ENCODE data around the gene JADE1.

JADE1 gene

GRCh38 chr4:128866691-128867090 lies 57.2 kb downstream of the JADE1 start:
- Mint-ChIP-seq H3K36me3 (peaks cover 6% of the 10 kb centered on the region), H3K27ac (no peak overlapping the region), H3K27me3 (no peaks in the 10 kb centered on the region), H3K4me3 (no peak overlapping the region), H3K4me1 (ENCODE audit: low read depth) (peaks cover 23% of the 10 kb centered on the region), H3K9me3 (ENCODE audit: low read depth) (no peaks in the 10 kb centered on the region)

- H3K27ac Mint-ChIP-seq: no peak overlapping the region
- no peaks in the 10 kb centered on the region for H3K9me3 Mint-ChIP-seq (ENCODE audit: low read depth)
- H3K27me3 Mint-ChIP-seq: no peaks in the 10 kb centered on the region
- H3K4me1 Mint-ChIP-seq (ENCODE audit: low read depth): peaks cover 3% of the 10 kb centered on the region
- peaks cover 3% of the 10 kb centered on the region for H3K36me3 Mint-ChIP-seq
- no peak overlapping the region for H3K4me3 Mint-ChIP-seq
Measured at GRCh38 chr4:128868758-128869157, 59.3 kb downstream of the JADE1 start.

- H3K27ac Mint-ChIP-seq: peak overlapping the region; percentile 47
- H3K36me3 Mint-ChIP-seq: peaks cover 3% of the 10 kb centered on the region
Measured at GRCh38 chr4:128869776-128870509, 60.4 kb downstream of the JADE1 start.

GRCh38 chr4:128871948-128872347 lies 62.4 kb downstream of the JADE1 start:
- no peaks in the 10 kb centered on the region for H3K4me1 Mint-ChIP-seq (ENCODE audit: low read depth)
- peaks cover 5% of the 10 kb centered on the region for H3K36me3 Mint-ChIP-seq
- no peak overlapping the region for H3K27ac Mint-ChIP-seq
- H3K27me3 Mint-ChIP-seq: no peaks in the 10 kb centered on the region
- no peaks in the 10 kb centered on the region for H3K9me3 Mint-ChIP-seq (ENCODE audit: low read depth)
- no peak overlapping the region for H3K4me3 Mint-ChIP-seq

More at GRCh38 chr4:128869776-128870509, 60.4 kb downstream of the JADE1 start:
- Mint-ChIP-seq H3K9me3 (ENCODE audit: low read depth) (no peaks in the 10 kb centered on the region), H3K27me3 (no peaks in the 10 kb centered on the region), H3K4me1 (ENCODE audit: low read depth) (peaks cover 2% of the 10 kb centered on the region), H3K4me3 (no peak overlapping the region)

GRCh38 chr4:128876200-128876599 lies 66.7 kb downstream of the JADE1 start:
- H3K4me1 Mint-ChIP-seq (ENCODE audit: low read depth): no peaks in the 10 kb centered on the region
- H3K27ac Mint-ChIP-seq: peak overlapping the region; percentile 16
- H3K27me3 Mint-ChIP-seq: no peaks in the 10 kb centered on the region
- no peak overlapping the region for H3K4me3 Mint-ChIP-seq
- peaks cover 2% of the 10 kb centered on the region for H3K36me3 Mint-ChIP-seq
- H3K9me3 Mint-ChIP-seq (ENCODE audit: low read depth): no peaks in the 10 kb centered on the region

- H3K9me3 Mint-ChIP-seq (ENCODE audit: low read depth): no peaks in the 10 kb centered on the region
- H3K27me3 Mint-ChIP-seq: no peaks in the 10 kb centered on the region
- no peaks in the 10 kb centered on the region for H3K4me1 Mint-ChIP-seq (ENCODE audit: low read depth)
- H3K36me3 Mint-ChIP-seq: peaks cover 6% of the 10 kb centered on the region
- no peak overlapping the region for H3K27ac Mint-ChIP-seq
- H3K4me3 Mint-ChIP-seq: no peak overlapping the region
Measured at GRCh38 chr4:128877934-128878333, 68.4 kb downstream of the JADE1 start.

GRCh38 chr4:128879283-128879682 lies 69.8 kb downstream of the JADE1 start:
- Mint-ChIP-seq H3K27me3 (no peaks in the 10 kb centered on the region), H3K9me3 (ENCODE audit: low read depth) (no peaks in the 10 kb centered on the region), H3K27ac (no peak overlapping the region), H3K36me3 (peaks cover 6% of the 10 kb centered on the region), H3K4me1 (ENCODE audit: low read depth) (no peaks in the 10 kb centered on the region), H3K4me3 (no peak overlapping the region)

- Mint-ChIP-seq H3K27ac (no peak overlapping the region), H3K9me3 (ENCODE audit: low read depth) (no peaks in the 10 kb centered on the region)
Measured at GRCh38 chr4:128879971-128880370, 70.5 kb downstream of the JADE1 start.

GRCh38 chr4:128880662-128881061 lies 71.2 kb downstream of the JADE1 start:
- Mint-ChIP-seq H3K4me1 (ENCODE audit: low read depth) (no peaks in the 10 kb centered on the region), H3K27me3 (no peaks in the 10 kb centered on the region), H3K36me3 (peaks cover 6% of the 10 kb centered on the region), H3K9me3 (ENCODE audit: low read depth) (no peaks in the 10 kb centered on the region), H3K4me3 (no peak overlapping the region), H3K27ac (no peak overlapping the region)

More at GRCh38 chr4:128879971-128880370, 70.5 kb downstream of the JADE1 start:
- H3K4me3 Mint-ChIP-seq: no peak overlapping the region
- H3K4me1 Mint-ChIP-seq (ENCODE audit: low read depth): no peaks in the 10 kb centered on the region
- no peaks in the 10 kb centered on the region for H3K27me3 Mint-ChIP-seq
- peaks cover 6% of the 10 kb centered on the region for H3K36me3 Mint-ChIP-seq

- H3K36me3 Mint-ChIP-seq: peaks cover 24% of the 10 kb centered on the region
- H3K27ac Mint-ChIP-seq: no peak overlapping the region
- no peaks in the 10 kb centered on the region for H3K4me1 Mint-ChIP-seq (ENCODE audit: low read depth)
- H3K27me3 Mint-ChIP-seq: no peaks in the 10 kb centered on the region
- no peaks in the 10 kb centered on the region for H3K9me3 Mint-ChIP-seq (ENCODE audit: low read depth)
- H3K4me3 Mint-ChIP-seq: no peak overlapping the region
Measured at GRCh38 chr4:128904821-128905220, 95.3 kb downstream of the JADE1 start.

- Mint-ChIP-seq H3K4me1 (ENCODE audit: low read depth) (no peaks in the 10 kb centered on the region), H3K36me3 (peaks cover 21% of the 10 kb centered on the region), H3K27ac (no peak overlapping the region), H3K9me3 (ENCODE audit: low read depth) (no peaks in the 10 kb centered on the region), H3K27me3 (no peaks in the 10 kb centered on the region), H3K4me3 (no peak overlapping the region)
Measured at GRCh38 chr4:128906581-128906980, 97.1 kb downstream of the JADE1 start.

GRCh38 chr4:128907981-128908380 lies 98.5 kb downstream of the JADE1 start:
- Mint-ChIP-seq H3K4me1 (ENCODE audit: low read depth) (no peaks in the 10 kb centered on the region), H3K9me3 (ENCODE audit: low read depth) (no peaks in the 10 kb centered on the region), H3K36me3 (peaks cover 13% of the 10 kb centered on the region), H3K4me3 (no peak overlapping the region), H3K27me3 (no peaks in the 10 kb centered on the region), H3K27ac (no peak overlapping the region)

GRCh38 chr4:128908735-128909134 lies 99.2 kb downstream of the JADE1 start:
- no peak overlapping the region for H3K4me3 Mint-ChIP-seq
- no peaks in the 10 kb centered on the region for H3K9me3 Mint-ChIP-seq (ENCODE audit: low read depth)
- peaks cover 18% of the 10 kb centered on the region for H3K36me3 Mint-ChIP-seq
- no peak overlapping the region for H3K27ac Mint-ChIP-seq
- H3K4me1 Mint-ChIP-seq (ENCODE audit: low read depth): no peaks in the 10 kb centered on the region
- H3K27me3 Mint-ChIP-seq: no peaks in the 10 kb centered on the region

- H3K4me1 Mint-ChIP-seq (ENCODE audit: low read depth): peaks cover 8% of the 10 kb centered on the region
- no peak overlapping the region for H3K27ac Mint-ChIP-seq
- no peak overlapping the region for H3K4me3 Mint-ChIP-seq
- peaks cover 12% of the 10 kb centered on the region for H3K36me3 Mint-ChIP-seq
- no peaks in the 10 kb centered on the region for H3K27me3 Mint-ChIP-seq
- H3K9me3 Mint-ChIP-seq (ENCODE audit: low read depth): no peaks in the 10 kb centered on the region
Measured at GRCh38 chr4:128913228-128913627, 103.7 kb downstream of the JADE1 start.

- H3K9me3 Mint-ChIP-seq (ENCODE audit: low read depth): no peaks in the 10 kb centered on the region
Measured at GRCh38 chr4:128915544-128915943, 106.0 kb downstream of the JADE1 start.

GRCh38 chr4:128916832-128917231 lies 107.3 kb downstream of the JADE1 start:
- no peak overlapping the region for H3K27ac Mint-ChIP-seq
- no peaks in the 10 kb centered on the region for H3K27me3 Mint-ChIP-seq

More at GRCh38 chr4:128915544-128915943, 106.0 kb downstream of the JADE1 start:
- Mint-ChIP-seq H3K36me3 (peaks cover 10% of the 10 kb centered on the region), H3K27me3 (no peaks in the 10 kb centered on the region), H3K27ac (no peak overlapping the region), H3K4me1 (ENCODE audit: low read depth) (peaks cover 22% of the 10 kb centered on the region), H3K4me3 (no peak overlapping the region)

More at GRCh38 chr4:128916832-128917231, 107.3 kb downstream of the JADE1 start:
- Mint-ChIP-seq H3K9me3 (ENCODE audit: low read depth) (no peaks in the 10 kb centered on the region), H3K4me1 (ENCODE audit: low read depth) (peaks cover 23% of the 10 kb centered on the region), H3K4me3 (no peak overlapping the region), H3K36me3 (peaks cover 16% of the 10 kb centered on the region)

Measured in activated naive CD8-positive, alpha-beta T cell (primary cell).